Thyroid gland (tissue), 4 donors: ENCODE data around the gene ARHGAP10. TPM values are rescaled to one million over a fixed set of nuclear protein-coding genes. Genes with fewer than 3 reads are reported as not detected.

Experiments used
- DNase-seq, 2 donors: peaks; one replicate each; pipeline ENCODE4 v3.0.0-alpha.2; 2019
- H3K27ac ChIP-seq, 3 donors: fragments of 200-600 bp; sonication (generic); 1 replicate in 2 of 3; 2 replicates in 1 of 3; pipeline ENCODE4 v1.5.1; 2016 to 2019; ENCODE audit warnings: mild to moderate bottlenecking in 1 of 3, moderate library complexity in 1 of 3
- H3K27me3 ChIP-seq: fragments of 200-600 bp; sonication (generic); one replicate; pipeline ENCODE4 v1.5.1; 2019
- H3K36me3 ChIP-seq, 2 donors: fragments of 200-600 bp; sonication (generic); one replicate each; pipeline ENCODE4 v1.5.1; 2016 to 2019
- H3K4me1 ChIP-seq, 2 donors: fragments of 200-600 bp; sonication (generic); one replicate each; pipeline ENCODE4 v1.5.1; 2017 to 2019
- H3K4me3 ChIP-seq, 3 donors: fragments of 200-600 bp; sonication (generic); replicated peaks in 1 of 3; 1 replicate in 2 of 3; 2 replicates in 1 of 3; pipeline ENCODE4 v1.5.1; 2016; ENCODE audit warnings: mild to moderate bottlenecking in 1 of 3
- H3K9me3 ChIP-seq: fragments of 200-600 bp; sonication (generic); one replicate; pipeline ENCODE4 v1.5.1; 2017
- CTCF ChIP-seq, 6 experiments: fragments of 200-600 bp in 3 of 6; fragments of 450-650 bp in 3 of 6; sonication (generic) in 3 of 6; IDR thresholded peaks; one replicate each; pipeline ENCODE4 v1.5.1; 2016 to 2019; ENCODE audit warnings: antibody characterized with exemption in 6 of 6, mild to moderate bottlenecking in 2 of 6, inconsistent platforms in 1 of 6, moderate library complexity in 1 of 6
- POLR2A ChIP-seq, 2 donors: fragments of 450-650 bp; IDR thresholded peaks; one replicate each; pipeline ENCODE4 v1.6.1; 2017; ENCODE audit warnings: antibody characterized with exemption in 2 of 2, mild to moderate bottlenecking in 2 of 2, moderate library complexity in 1 of 2
- WGBS, 2 donors: methylation state at CpG; one replicate each; pipeline ENCODE4 v1.1.5; 2017; 5-methylcytosine and 5-hydroxymethylcytosine counted together
- intact Hi-C: fragments of 100-400 bp; cut with DNase I; formaldehyde crosslinking; loops from one replicate; pipeline ENCODE4 v1.15.1; 2023
- total RNA-seq, 4 donors: library from RNA; depleted of rRNA; stranded (reverse); fragments of >200 nt; gene quantifications; one replicate each; pipeline ENCODE4 v1.2.3, GENCODE V29; 2016

The ARHGAP10 gene
- total RNA-seq, 4 donors from 2014 or later: 39.5 to 78.4 (median 42.0) TPM

- H3K4me3 ChIP-seq: no peak overlapping the region
- no peaks in the 10 kb centered on the region for H3K27me3 ChIP-seq
- no peaks in the 10 kb centered on the region for H3K9me3 ChIP-seq
- H3K4me1 ChIP-seq: peaks cover 20 to 22% of the 10 kb centered on the region in 2 donors
- intact Hi-C loops: no loop called here
- no peak overlapping the region for H3K27ac ChIP-seq
- 96% methylated on average over 8 of the region's 8 CpGs for WGBS, 2 donors
- no peaks in the 10 kb centered on the region for H3K36me3 ChIP-seq
- TF ChIP-seq CTCF (IDR thresholded peaks at IDR 0.05) (no peak), POLR2A (IDR thresholded peaks at IDR 0.05) (no peak)
- no peak for DNase-seq
Observed at GRCh38 chr4:148015468-148015867, 283.6 kb downstream of the ARHGAP10 start.

DNA sequence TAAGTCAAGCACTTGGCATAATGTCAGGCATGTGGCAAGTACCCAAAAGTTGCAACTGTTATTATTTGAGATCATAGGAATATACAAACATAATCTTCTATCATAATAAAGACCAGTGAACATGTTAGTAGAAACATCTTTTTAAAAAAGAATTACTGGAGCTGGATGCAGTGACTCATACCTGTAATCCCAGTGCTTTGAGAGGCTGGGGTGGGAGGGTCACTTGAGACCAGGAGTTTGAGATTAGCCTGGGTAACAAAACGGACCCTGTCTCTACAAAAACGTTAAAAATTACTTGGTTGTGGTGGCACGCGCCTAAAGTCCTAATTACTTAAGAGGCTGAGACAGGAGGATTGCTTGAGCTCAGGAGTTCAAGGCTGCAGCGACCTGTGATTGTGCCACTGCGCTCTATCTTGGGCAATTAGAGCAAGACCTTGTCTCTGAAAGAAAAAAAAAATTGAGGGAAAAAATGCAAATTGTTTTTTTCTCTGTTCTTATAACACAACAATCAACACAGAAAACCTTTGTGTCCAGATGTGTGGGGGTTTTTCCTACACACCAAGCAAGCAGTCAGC, 284.3 kb downstream of the ARHGAP10 start:
- no peak for TF ChIP-seq POLR2A (IDR thresholded peaks at IDR 0.05)
- no peak for TF ChIP-seq CTCF (IDR thresholded peaks at IDR 0.05)
- Histone ChIP-seq H3K27me3 (no peaks in the 10 kb centered on the region), H3K27ac (no peak overlapping the region), H3K4me1 (peaks cover 20 to 22% of the 10 kb centered on the region in 2 donors), H3K36me3 (no peaks in the 10 kb centered on the region), H3K4me3 (no peak overlapping the region), H3K9me3 (no peaks in the 10 kb centered on the region)
- 86 to 91% methylated on average over 6 of the region's 6 CpGs for WGBS, 2 donors
- DNase-seq: no peak
- intact Hi-C loops: no loop called here

DNA sequence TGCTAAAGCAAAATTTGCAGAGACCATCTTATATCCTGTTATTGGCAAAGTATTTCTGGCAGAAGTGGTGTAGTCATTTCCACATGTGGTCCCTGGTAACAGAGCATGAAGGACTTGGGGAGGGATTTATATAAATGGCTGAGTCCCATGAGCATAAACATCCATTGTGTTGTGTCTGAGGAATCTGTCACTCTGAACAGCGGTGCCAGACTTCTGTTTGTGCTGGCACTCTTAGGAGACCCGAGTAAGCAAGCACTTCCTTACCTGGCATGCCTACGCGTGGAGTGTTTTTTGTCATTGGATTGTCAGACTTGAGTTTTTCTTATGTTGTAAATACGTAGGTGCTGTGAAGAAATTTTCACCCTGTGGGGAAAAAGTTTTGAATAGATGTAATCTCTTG, 285.9 kb downstream of the ARHGAP10 start:
- H3K27ac ChIP-seq: peak overlapping the region in 2 of 3 donors; percentile 30 to 63
- H3K27me3 ChIP-seq: no peaks in the 10 kb centered on the region
- peak; percentile 58 to 66 for DNase-seq
- H3K9me3 ChIP-seq: no peaks in the 10 kb centered on the region
- no peaks in the 10 kb centered on the region for H3K36me3 ChIP-seq
- H3K4me3 ChIP-seq: no peak overlapping the region
- intact Hi-C loops: no loop called here
- TF ChIP-seq CTCF (IDR thresholded peaks at IDR 0.05) (no peak), POLR2A (IDR thresholded peaks at IDR 0.05) (no peak)
- WGBS, 2 donors: 25 to 27% methylated on average over 5 of the region's 5 CpGs
- H3K4me1 ChIP-seq: peaks cover 20 to 22% of the 10 kb centered on the region in 2 donors

DNA sequence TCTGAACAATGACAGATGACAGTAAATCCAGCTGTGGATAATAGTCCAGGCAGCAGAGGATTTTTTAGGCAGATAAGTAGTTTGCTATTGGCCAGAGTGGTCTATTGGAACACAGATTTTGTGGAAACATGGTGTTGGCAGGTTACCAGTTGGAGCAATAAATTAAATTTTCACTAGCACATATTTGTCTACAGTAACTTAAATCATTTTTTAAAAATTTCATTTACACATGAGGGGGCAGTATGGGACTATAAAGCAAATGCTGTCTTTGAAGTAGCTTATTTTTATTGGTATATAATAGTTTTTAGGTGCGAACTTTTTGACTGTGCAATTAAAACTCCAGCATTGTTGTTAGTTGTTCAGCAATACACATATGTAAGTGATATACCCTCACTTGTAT, 289.8 kb downstream of the ARHGAP10 start:
- DNase-seq: no peak
- Histone ChIP-seq H3K27me3 (no peaks in the 10 kb centered on the region), H3K4me1 (peaks cover 20 to 22% of the 10 kb centered on the region in 2 donors), H3K27ac (no peak overlapping the region), H3K36me3 (no peaks in the 10 kb centered on the region), H3K4me3 (no peak overlapping the region), H3K9me3 (no peaks in the 10 kb centered on the region)
- 93 to 96% methylated on average over 1 of the region's 1 CpG for WGBS, 2 donors
- intact Hi-C loops: no loop called here
- TF ChIP-seq CTCF (IDR thresholded peaks at IDR 0.05): no peak
- no peak for TF ChIP-seq POLR2A (IDR thresholded peaks at IDR 0.05)

GRCh38 chr4:148022975-148023374, 291.1 kb downstream of the ARHGAP10 start:
- TF ChIP-seq POLR2A (IDR thresholded peaks at IDR 0.05): no peak
- TF ChIP-seq CTCF (IDR thresholded peaks at IDR 0.05): no peak
- H3K4me3 ChIP-seq: no peak overlapping the region
- intact Hi-C loops: no loop called here
- H3K27me3 ChIP-seq: no peaks in the 10 kb centered on the region
- H3K27ac ChIP-seq: no peak overlapping the region
- H3K9me3 ChIP-seq: no peaks in the 10 kb centered on the region
- WGBS, 2 donors: 92 to 95% methylated on average over 6 of the region's 6 CpGs
- no peak for DNase-seq
- H3K36me3 ChIP-seq: no peaks in the 10 kb centered on the region
- H3K4me1 ChIP-seq: peaks cover 14% of the 10 kb centered on the region in 2 donors
